ENCODE results near the gene RIPK1. TPM values are rescaled to one million over a fixed set of nuclear protein-coding genes. Genes with fewer than 3 reads are reported as not detected.

The RIPK1 gene
- total and polyA plus RNA-seq, 10 of the 15 experiments (the other 5 are each of a cell fraction or from before 2014, with no cell fraction given), result 1.6 to 11.2 (median 6.3) TPM

GRCh38 chr6:3039384-3039783 lies 28.9 kb upstream of the RIPK1 start (continued):
- TF ChIP-seq, protein P1, sequence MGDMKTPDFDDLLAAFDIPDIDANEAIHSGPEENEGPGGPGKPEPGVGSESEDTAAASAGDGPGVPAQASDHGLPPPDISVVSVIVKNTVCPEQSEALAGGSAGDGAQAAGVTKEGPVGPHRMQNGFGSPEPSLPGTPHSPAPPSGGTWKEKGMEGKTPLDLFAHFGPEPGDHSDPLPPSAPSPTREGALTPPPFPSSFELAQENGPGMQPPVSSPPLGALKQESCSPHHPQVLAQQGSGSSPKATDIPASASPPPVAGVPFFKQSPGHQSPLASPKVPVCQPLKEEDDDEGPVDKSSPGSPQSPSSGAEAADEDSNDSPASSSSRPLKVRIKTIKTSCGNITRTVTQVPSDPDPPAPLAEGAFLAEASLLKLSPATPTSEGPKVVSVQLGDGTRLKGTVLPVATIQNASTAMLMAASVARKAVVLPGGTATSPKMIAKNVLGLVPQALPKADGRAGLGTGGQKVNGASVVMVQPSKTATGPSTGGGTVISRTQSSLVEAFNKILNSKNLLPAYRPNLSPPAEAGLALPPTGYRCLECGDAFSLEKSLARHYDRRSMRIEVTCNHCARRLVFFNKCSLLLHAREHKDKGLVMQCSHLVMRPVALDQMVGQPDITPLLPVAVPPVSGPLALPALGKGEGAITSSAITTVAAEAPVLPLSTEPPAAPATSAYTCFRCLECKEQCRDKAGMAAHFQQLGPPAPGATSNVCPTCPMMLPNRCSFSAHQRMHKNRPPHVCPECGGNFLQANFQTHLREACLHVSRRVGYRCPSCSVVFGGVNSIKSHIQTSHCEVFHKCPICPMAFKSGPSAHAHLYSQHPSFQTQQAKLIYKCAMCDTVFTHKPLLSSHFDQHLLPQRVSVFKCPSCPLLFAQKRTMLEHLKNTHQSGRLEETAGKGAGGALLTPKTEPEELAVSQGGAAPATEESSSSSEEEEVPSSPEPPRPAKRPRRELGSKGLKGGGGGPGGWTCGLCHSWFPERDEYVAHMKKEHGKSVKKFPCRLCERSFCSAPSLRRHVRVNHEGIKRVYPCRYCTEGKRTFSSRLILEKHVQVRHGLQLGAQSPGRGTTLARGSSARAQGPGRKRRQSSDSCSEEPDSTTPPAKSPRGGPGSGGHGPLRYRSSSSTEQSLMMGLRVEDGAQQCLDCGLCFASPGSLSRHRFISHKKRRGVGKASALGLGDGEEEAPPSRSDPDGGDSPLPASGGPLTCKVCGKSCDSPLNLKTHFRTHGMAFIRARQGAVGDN (IDR thresholded peaks at IDR 0.05), result no peak
- TF ChIP-seq NFYB (IDR thresholded peaks at IDR 0.05; ENCODE audit: insufficient read depth, low read depth, low read length) (no peak), CBFB (IDR thresholded peaks at IDR 0.05; ENCODE audit: low read depth) (no peak)
- TF ChIP-seq, protein P2, sequence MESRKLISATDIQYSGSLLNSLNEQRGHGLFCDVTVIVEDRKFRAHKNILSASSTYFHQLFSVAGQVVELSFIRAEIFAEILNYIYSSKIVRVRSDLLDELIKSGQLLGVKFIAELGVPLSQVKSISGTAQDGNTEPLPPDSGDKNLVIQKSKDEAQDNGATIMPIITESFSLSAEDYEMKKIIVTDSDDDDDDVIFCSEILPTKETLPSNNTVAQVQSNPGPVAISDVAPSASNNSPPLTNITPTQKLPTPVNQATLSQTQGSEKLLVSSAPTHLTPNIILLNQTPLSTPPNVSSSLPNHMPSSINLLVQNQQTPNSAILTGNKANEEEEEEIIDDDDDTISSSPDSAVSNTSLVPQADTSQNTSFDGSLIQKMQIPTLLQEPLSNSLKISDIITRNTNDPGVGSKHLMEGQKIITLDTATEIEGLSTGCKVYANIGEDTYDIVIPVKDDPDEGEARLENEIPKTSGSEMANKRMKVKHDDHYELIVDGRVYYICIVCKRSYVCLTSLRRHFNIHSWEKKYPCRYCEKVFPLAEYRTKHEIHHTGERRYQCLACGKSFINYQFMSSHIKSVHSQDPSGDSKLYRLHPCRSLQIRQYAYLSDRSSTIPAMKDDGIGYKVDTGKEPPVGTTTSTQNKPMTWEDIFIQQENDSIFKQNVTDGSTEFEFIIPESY (IDR thresholded peaks at IDR 0.05), result no peak

- H3K27me3 ChIP-seq (replicated peaks in 1 of 2; ENCODE audit: control insufficient read depth in 2 of 2, insufficient read depth in 2 of 2, low read length in 1 of 2), result peaks cover 4 to 6% of the 10 kb centered on the region in 2 experiments; a peak in 3 of 4 replicates
- intact Hi-C loops (cut with micrococcal nuclease; ENCODE audit: unreplicated experiment), result no loop called here
- RAD21 ChIA-PET (ENCODE audit: unreplicated experiment), result no interaction called here
- no TSS peak for BruUV-seq (replicated peaks)
- no peaks in the 10 kb centered on the region for H3K9me3 ChIP-seq (replicated peaks; ENCODE audit: control insufficient read depth, insufficient read depth, low read length)
- H3K4me1 ChIP-seq (ENCODE audit: control insufficient read depth, insufficient read depth, low read length), result no peaks in the 10 kb centered on the region
- 64% methylated on average over 3 of the region's 3 CpGs for WGBS (ENCODE audit: insufficient coverage, insufficient replicate concordance, low lambda C conversion rate, missing lambda C conversion rate)
- no peaks in the 10 kb centered on the region for H3K36me3 ChIP-seq (ENCODE audit: control insufficient read depth in 2 of 2, insufficient read depth in 2 of 2, low read length in 1 of 2)
- no peak for FAIRE-seq
- no peak overlapping the region for H3K4me2 ChIP-seq (ENCODE audit: control insufficient read depth, insufficient read depth)
- no peak overlapping the region for H2AFZ ChIP-seq (ENCODE audit: control insufficient read depth, low read depth, low read length)
- SMC1A ChIA-PET (ENCODE audit: uncharacterized antibody, unreplicated experiment), result interaction anchor here (0.7 kb wide), 1 partner anchor 511 kb away, joined by 3 read pairs; no protein-coding TSS in a partner anchor
- no peaks in the 10 kb centered on the region for H4K20me1 ChIP-seq (ENCODE audit: control insufficient read depth, insufficient read depth)
- DNase-seq (ENCODE audit: low read depth, low spot score), result no peak
- no peak overlapping the region for H3K4me3 ChIP-seq
- POLR2A ChIA-PET, result no interaction called here
- H3K27ac ChIP-seq (ENCODE audit: control insufficient read depth, insufficient read depth), result no peak overlapping the region
- CTCF ChIA-PET, result no interaction called here
- TF ChIP-seq MYC (IDR thresholded peaks at IDR 0.05; ENCODE audit: insufficient read depth, insufficient read length, insufficient replicate concordance, low read length, severe bottlenecking), result no peak
- no peak overlapping the region for H3K9ac ChIP-seq (ENCODE audit: control insufficient read depth, insufficient read depth, low read length)
- in situ Hi-C loops (cut with MboI), result no loop called here
- H3K79me2 ChIP-seq (ENCODE audit: control insufficient read depth, insufficient read depth, low read length), result no peaks in the 10 kb centered on the region
- no peak for ATAC-seq
Measured at GRCh38 chr6:3041147-3041546, 27.1 kb upstream of the RIPK1 start.

All from GM12878 (cell line).